LNCAP (cell line): ENCODE data around the gene MYO1B.

Experiments
- CTCF ChIP-seq: fragments of 450-650 bp; IDR thresholded peaks from 2 replicates; pipeline ENCODE4 v1.5.1; 2017; ENCODE audit warnings: mild to moderate bottlenecking

The MYO1B gene

GRCh38 chr2:191399601-191400000, 154.4 kb downstream of the MYO1B start:
- no peak for TF ChIP-seq CTCF

GRCh38 chr2:191401287-191401686, 156.1 kb downstream of the MYO1B start:
- TF ChIP-seq CTCF: no peak

- TF ChIP-seq CTCF: no peak
Observed at GRCh38 chr2:191402966-191403565, 157.9 kb downstream of the MYO1B start.

GRCh38 chr2:191404568-191404991, 159.4 kb downstream of the MYO1B start:
- TF ChIP-seq CTCF: no peak

GRCh38 chr2:191405546-191405945, 160.3 kb downstream of the MYO1B start:
- no peak for TF ChIP-seq CTCF

GRCh38 chr2:191410646-191411436, 165.6 kb downstream of the MYO1B start:
- no peak for TF ChIP-seq CTCF

GRCh38 chr2:191411472-191411871, 166.3 kb downstream of the MYO1B start:
- no peak for TF ChIP-seq CTCF
